SK-N-SH treated with all-trans-retinoic acid at 6 μM for 48 hours (cell line): Measurements from ENCODE around the gene ADRA2C.

Experiments used
- ATAC-seq: fragments of 200-7000 bp; cut with Tn5 transposase; 3 replicates; pipeline ENCODE4 v1.9.1; 2020; ENCODE audit warnings: mild to moderate bottlenecking, moderate library complexity
- ARNTL ChIP-seq: fragments of 450-650 bp; formaldehyde crosslinking; IDR thresholded peaks from 2 replicates; pipeline ENCODE4 v1.5.0; 2020; ENCODE audit warnings: low read depth, mild to moderate bottlenecking, moderate library complexity, borderline replicate concordance
- BACH2 ChIP-seq: fragments of 250-450 bp; sonication (Bioruptor Pico); IDR thresholded peaks from 2 replicates; pipeline ENCODE4 v1.9.0; 2021; ENCODE audit warnings: mild to moderate bottlenecking, borderline replicate concordance
- CREB5 ChIP-seq: fragments of 250-450 bp; sonication (Bioruptor Pico); IDR thresholded peaks from 2 replicates; pipeline ENCODE4 v1.5.1; 2020; ENCODE audit warnings: low read depth, mild to moderate bottlenecking, moderate library complexity
- CSDC2 ChIP-seq: fragments of 250-450 bp; sonication (Bioruptor Pico); IDR thresholded peaks from 2 replicates; pipeline ENCODE4 v1.5.0; 2020; ENCODE audit warnings: mild to moderate bottlenecking, moderate library complexity
- ESRRG ChIP-seq: fragments of 250-450 bp; sonication (Bioruptor Pico); IDR thresholded peaks from 2 replicates; pipeline ENCODE4 v1.6.1; 2021; ENCODE audit warnings: mild to moderate bottlenecking
- GLIS3 ChIP-seq: fragments of 250-450 bp; sonication (Bioruptor Pico); IDR thresholded peaks from 2 replicates; pipeline ENCODE4 v1.5.0; 2020; ENCODE audit warnings: mild to moderate bottlenecking, moderate library complexity
- ISL1 ChIP-seq: fragments of 250-450 bp; sonication (Bioruptor Pico); IDR thresholded peaks from 2 replicates; pipeline ENCODE4 v2.1.2; 2022; ENCODE audit warnings: mild to moderate bottlenecking, moderate library complexity
- OSR1 ChIP-seq: fragments of 250-450 bp; sonication (Bioruptor Pico); IDR thresholded peaks from 2 replicates; pipeline ENCODE4 v1.8.0; 2022; ENCODE audit warnings: moderate library complexity, mild to moderate bottlenecking, inconsistent platforms
- PATZ1 ChIP-seq: fragments of 250-450 bp; sonication (Bioruptor Pico); IDR thresholded peaks from 2 replicates; pipeline ENCODE4 v1.8.0; 2020; ENCODE audit warnings: mild to moderate bottlenecking, moderate library complexity, borderline replicate concordance
- PPARA ChIP-seq: fragments of 250-450 bp; sonication (Bioruptor Pico); IDR thresholded peaks from 2 replicates; pipeline ENCODE4 v1.5.0; 2020; ENCODE audit warnings: mild to moderate bottlenecking, borderline replicate concordance
- RARB ChIP-seq: fragments of 250-450 bp; sonication (Bioruptor Pico); IDR thresholded peaks from 2 replicates; pipeline ENCODE4 v1.8.0; 2021; ENCODE audit warnings: mild to moderate bottlenecking, moderate library complexity
- TCF4 ChIP-seq: fragments of 250-450 bp; sonication (Bioruptor Pico); IDR thresholded peaks from 2 replicates; pipeline ENCODE4 v1.8.0; 2021; ENCODE audit warnings: mild to moderate bottlenecking, moderate library complexity, borderline replicate concordance
- TOX ChIP-seq: fragments of 250-450 bp; sonication (Bioruptor Pico); IDR thresholded peaks from 2 replicates; pipeline ENCODE4 v1.8.0; 2021; ENCODE audit warnings: mild to moderate bottlenecking, moderate library complexity, borderline replicate concordance
- ZC3H10 ChIP-seq: fragments of 250-450 bp; sonication (Bioruptor Pico); IDR thresholded peaks from 2 replicates; pipeline ENCODE4 v1.5.1; 2021; ENCODE audit warnings: mild to moderate bottlenecking, moderate library complexity
- ZFP3 ChIP-seq: fragments of 250-450 bp; sonication (Bioruptor Pico); IDR thresholded peaks from 2 replicates; pipeline ENCODE4 v1.5.0; 2020; ENCODE audit warnings: mild to moderate bottlenecking, moderate library complexity
- ZFP30 ChIP-seq: fragments of 450-650 bp; formaldehyde crosslinking; IDR thresholded peaks from 2 replicates; pipeline ENCODE4 v1.5.0; 2022; ENCODE audit warnings: mild to moderate bottlenecking, moderate library complexity
- ZNF565 ChIP-seq: fragments of 450-650 bp; formaldehyde crosslinking; conservative IDR thresholded peaks from 2 replicates; pipeline ENCODE4 v1.5.0; 2020; ENCODE audit warnings: low read depth, mild to moderate bottlenecking, moderate library complexity
- ZNF70 ChIP-seq: fragments of 450-650 bp; formaldehyde crosslinking; IDR thresholded peaks from 2 replicates; pipeline ENCODE4 v1.5.0; 2020; ENCODE audit warnings: mild to moderate bottlenecking, moderate library complexity
- ZNF8 ChIP-seq: fragments of 450-650 bp; formaldehyde crosslinking; IDR thresholded peaks from 2 replicates; pipeline ENCODE4 v1.5.0; 2020; ENCODE audit warnings: mild to moderate bottlenecking, moderate library complexity
- TF ChIP-seq, protein P1 (sequence below): fragments of 250-450 bp; sonication (Bioruptor Pico); IDR thresholded peaks from 2 replicates; pipeline ENCODE4 v1.8.0; 2021; ENCODE audit warnings: low read depth, mild to moderate bottlenecking, moderate library complexity, borderline replicate concordance

Gene ADRA2C

DNA sequence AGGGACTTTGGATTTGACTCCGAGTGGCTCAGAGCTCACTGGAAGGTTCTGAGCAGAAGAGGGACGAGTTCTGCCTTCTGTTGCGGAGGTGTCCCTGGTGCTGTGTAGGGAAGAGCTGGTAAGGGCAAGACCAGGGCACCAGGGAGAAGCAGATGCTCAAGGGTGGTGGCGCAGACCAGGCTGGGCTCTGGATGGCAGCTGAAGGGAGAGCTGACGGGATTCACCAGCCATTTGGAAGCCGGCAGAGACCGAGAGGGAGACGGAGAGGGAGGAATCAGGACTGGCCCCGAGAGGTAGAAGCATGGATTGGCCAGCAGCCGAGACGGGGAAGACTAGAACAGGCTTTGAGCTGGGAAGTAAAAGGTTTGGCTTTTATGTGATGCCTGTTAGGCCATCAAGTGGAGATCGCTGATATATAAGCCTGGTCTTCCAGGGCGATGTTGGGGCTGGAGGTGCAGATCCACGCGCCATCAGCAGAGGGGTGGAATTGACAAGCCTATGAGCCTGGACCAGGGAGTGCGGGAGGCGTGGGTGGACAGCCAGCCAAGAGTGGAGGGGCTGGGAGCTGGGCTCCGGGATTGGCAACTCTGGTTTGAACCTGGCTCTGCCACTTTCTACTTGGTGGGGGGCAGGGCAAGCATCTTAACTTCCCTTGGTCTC, 43.4 kb downstream of the ADRA2C start:
- no peak for TF ChIP-seq ZNF8 (CRISPR knock-in tag)
- no peak for TF ChIP-seq GLIS3 (CRISPR knock-in tag)
- TF ChIP-seq ESRRG = no peak
- TF ChIP-seq ZC3H10 (CRISPR knock-in tag) = no peak
- TF ChIP-seq ZNF70 (CRISPR knock-in tag) = no peak
- no peak for TF ChIP-seq ZFP3 (CRISPR knock-in tag)
- no peak for TF ChIP-seq PATZ1
- TF ChIP-seq BACH2 (CRISPR knock-in tag) = no peak
- TF ChIP-seq ZNF565 (CRISPR knock-in tag) = no peak
- TF ChIP-seq OSR1 = no peak
- no peak for TF ChIP-seq TOX (CRISPR knock-in tag)
- TF ChIP-seq, protein P1, sequence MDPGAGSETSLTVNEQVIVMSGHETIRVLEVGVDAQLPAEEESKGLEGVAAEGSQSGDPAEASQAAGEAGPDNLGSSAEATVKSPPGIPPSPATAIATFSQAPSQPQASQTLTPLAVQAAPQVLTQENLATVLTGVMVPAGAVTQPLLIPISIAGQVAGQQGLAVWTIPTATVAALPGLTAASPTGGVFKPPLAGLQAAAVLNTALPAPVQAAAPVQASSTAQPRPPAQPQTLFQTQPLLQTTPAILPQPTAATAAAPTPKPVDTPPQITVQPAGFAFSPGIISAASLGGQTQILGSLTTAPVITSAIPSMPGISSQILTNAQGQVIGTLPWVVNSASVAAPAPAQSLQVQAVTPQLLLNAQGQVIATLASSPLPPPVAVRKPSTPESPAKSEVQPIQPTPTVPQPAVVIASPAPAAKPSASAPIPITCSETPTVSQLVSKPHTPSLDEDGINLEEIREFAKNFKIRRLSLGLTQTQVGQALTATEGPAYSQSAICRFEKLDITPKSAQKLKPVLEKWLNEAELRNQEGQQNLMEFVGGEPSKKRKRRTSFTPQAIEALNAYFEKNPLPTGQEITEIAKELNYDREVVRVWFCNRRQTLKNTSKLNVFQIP (CRISPR knock-in tag) = no peak
- no peak for TF ChIP-seq CREB5 (CRISPR knock-in tag)
- no peak for TF ChIP-seq ISL1
- no peak for TF ChIP-seq PPARA (CRISPR knock-in tag)
- TF ChIP-seq, all 23 proteins: peak for 0
- ATAC-seq = no peak

- no peak for TF ChIP-seq PPARA (CRISPR knock-in tag)
- no peak for TF ChIP-seq ESRRG
- no peak for TF ChIP-seq ZC3H10 (CRISPR knock-in tag)
- no peak for TF ChIP-seq BACH2 (CRISPR knock-in tag)
- no peak for TF ChIP-seq TCF4
- no peak for TF ChIP-seq PATZ1
- no peak for TF ChIP-seq ZNF8 (CRISPR knock-in tag)
- TF ChIP-seq CSDC2 = no peak
- no peak for TF ChIP-seq ZNF565 (CRISPR knock-in tag)
- TF ChIP-seq, protein P1 (CRISPR knock-in tag) = no peak
- no peak for TF ChIP-seq OSR1
- TF ChIP-seq RARB (CRISPR knock-in tag) = no peak
- TF ChIP-seq TOX (CRISPR knock-in tag) = no peak
- no peak for TF ChIP-seq ZFP3 (CRISPR knock-in tag)
- TF ChIP-seq CREB5 (CRISPR knock-in tag) = no peak
- no peak for TF ChIP-seq ARNTL (CRISPR knock-in tag)
- TF ChIP-seq ISL1 = no peak
- TF ChIP-seq ZFP30 (CRISPR knock-in tag) = no peak
- TF ChIP-seq GLIS3 (CRISPR knock-in tag) = no peak
- ATAC-seq = no peak
Measured at GRCh38 chr4:3810111-3810680, 44.0 kb downstream of the ADRA2C start.
